Neural crest cell (in vitro differentiated cells): ENCODE measurements around the gene OGFR. TPM values are rescaled to one million over a fixed set of nuclear protein-coding genes. Genes with fewer than 3 reads are reported as not detected.

ENCODE experiments used
- DNase-seq: peaks from one replicate; pipeline ENCODE4 v3.0.0; 2021; ENCODE audit warnings: low read depth, mixed read lengths, low spot score
- H3K27ac Mint-ChIP-seq: one replicate; pipeline ENCODE4 v1.8.0; 2021; ENCODE audit warnings: mild to moderate bottlenecking, mixed read lengths; ENCODE audit not compliant: unreplicated experiment
- H3K27me3 Mint-ChIP-seq: 2 replicates; pipeline ENCODE4 v1.8.0; 2021; ENCODE audit warnings: low read depth, mild to moderate bottlenecking, mixed read lengths
- H3K36me3 Mint-ChIP-seq: 2 replicates; pipeline ENCODE4 v1.8.0; 2021; ENCODE audit warnings: low read depth, mild to moderate bottlenecking, mixed read lengths
- H3K4me1 Mint-ChIP-seq: 2 replicates; pipeline ENCODE4 v1.8.0; 2021; ENCODE audit warnings: mixed read lengths
- H3K4me3 Mint-ChIP-seq: one replicate; pipeline ENCODE4 v1.8.0; 2021; ENCODE audit warnings: mild to moderate bottlenecking, mixed read lengths
- H3K9me3 Mint-ChIP-seq: 2 replicates; pipeline ENCODE4 v1.8.0; 2021; ENCODE audit warnings: mixed read lengths
- total RNA-seq: library from RNA; stranded (reverse); gene quantifications from 2 replicates; pipeline ENCODE4 v1.2.1, GENCODE V29; 2021
- TF ChIP-seq, protein P1 (sequence below): fragments of 200-600 bp; sonication (generic); conservative IDR thresholded peaks from 2 replicates; pipeline ENCODE4 v1.5.0; 2021; ENCODE audit warnings: antibody characterized with exemption, mild to moderate bottlenecking

Gene OGFR
- total RNA-seq, 1 donor from 2014 or later, result 36.7 TPM

DNA sequence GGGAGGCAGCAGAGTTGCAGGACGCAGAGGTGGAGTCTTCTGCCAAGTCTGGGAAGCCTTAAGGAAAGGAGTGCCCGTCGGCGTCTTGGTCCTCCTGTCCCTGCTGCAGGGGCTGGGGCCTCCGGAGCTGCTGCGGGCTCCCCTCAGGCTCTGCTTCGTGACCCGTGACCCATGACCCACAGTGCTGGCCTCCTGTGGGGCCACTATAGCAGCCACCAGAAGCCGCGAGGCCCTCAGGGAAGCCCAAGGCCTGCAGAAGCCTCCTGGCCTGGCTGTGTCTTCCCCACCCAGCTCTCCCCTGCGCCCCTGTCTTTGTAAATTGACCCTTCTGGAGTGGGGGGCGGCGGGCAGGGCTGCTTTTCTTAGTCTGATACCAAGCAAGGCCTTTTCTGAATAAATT, 9.0 kb downstream of the OGFR start:
- peaks cover 33% of the 10 kb centered on the region for H3K27me3 Mint-ChIP-seq
- H3K4me1 Mint-ChIP-seq, result peaks cover 11% of the 10 kb centered on the region
- H3K4me3 Mint-ChIP-seq, result no peak overlapping the region
- DNase-seq, result no peak
- H3K9me3 Mint-ChIP-seq, result no peaks in the 10 kb centered on the region
- TF ChIP-seq, protein P1, sequence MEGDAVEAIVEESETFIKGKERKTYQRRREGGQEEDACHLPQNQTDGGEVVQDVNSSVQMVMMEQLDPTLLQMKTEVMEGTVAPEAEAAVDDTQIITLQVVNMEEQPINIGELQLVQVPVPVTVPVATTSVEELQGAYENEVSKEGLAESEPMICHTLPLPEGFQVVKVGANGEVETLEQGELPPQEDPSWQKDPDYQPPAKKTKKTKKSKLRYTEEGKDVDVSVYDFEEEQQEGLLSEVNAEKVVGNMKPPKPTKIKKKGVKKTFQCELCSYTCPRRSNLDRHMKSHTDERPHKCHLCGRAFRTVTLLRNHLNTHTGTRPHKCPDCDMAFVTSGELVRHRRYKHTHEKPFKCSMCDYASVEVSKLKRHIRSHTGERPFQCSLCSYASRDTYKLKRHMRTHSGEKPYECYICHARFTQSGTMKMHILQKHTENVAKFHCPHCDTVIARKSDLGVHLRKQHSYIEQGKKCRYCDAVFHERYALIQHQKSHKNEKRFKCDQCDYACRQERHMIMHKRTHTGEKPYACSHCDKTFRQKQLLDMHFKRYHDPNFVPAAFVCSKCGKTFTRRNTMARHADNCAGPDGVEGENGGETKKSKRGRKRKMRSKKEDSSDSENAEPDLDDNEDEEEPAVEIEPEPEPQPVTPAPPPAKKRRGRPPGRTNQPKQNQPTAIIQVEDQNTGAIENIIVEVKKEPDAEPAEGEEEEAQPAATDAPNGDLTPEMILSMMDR, result no peak
- no peaks in the 10 kb centered on the region for H3K36me3 Mint-ChIP-seq
- no peak overlapping the region for H3K27ac Mint-ChIP-seq

DNA sequence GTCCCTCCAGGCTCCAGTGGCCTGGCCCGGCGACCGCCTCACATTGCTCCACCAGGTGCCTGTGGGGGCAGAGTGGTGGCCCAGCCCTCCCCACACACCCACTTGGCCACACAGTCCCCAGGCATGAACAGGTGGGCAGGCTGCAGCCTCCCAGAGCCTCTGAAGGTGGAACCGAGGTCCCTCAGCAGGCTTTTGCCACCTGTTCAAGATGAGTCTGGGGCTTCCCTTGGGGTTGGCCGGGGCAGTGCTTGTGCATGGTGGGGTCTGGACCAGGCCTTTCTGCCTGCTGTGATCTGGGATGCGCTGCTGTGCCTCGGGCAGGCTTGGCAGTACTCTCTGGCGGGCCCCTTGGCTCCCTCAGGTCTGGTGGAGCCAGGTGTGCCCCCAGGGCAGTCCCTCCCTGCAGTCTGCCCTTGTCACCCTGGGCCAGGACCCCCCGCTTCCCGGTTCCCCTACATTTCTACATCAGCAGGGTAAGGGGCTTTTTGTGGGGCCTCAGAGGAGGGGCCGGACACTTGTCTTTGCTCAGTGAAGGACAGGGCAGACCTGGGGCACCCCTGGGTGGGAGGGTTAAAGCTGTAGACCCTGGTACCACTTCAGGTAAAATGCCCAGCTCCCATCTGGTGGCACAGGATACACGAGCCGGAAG, 9.5 kb downstream of the OGFR start:
- Mint-ChIP-seq H3K9me3 (no peaks in the 10 kb centered on the region), H3K4me3 (peak overlapping the region; percentile 41), H3K27ac (no peak overlapping the region), H3K36me3 (no peaks in the 10 kb centered on the region), H3K4me1 (peaks cover 11% of the 10 kb centered on the region), H3K27me3 (peaks cover 33% of the 10 kb centered on the region)
- no peak for DNase-seq
- TF ChIP-seq, protein P1, result no peak

DNA sequence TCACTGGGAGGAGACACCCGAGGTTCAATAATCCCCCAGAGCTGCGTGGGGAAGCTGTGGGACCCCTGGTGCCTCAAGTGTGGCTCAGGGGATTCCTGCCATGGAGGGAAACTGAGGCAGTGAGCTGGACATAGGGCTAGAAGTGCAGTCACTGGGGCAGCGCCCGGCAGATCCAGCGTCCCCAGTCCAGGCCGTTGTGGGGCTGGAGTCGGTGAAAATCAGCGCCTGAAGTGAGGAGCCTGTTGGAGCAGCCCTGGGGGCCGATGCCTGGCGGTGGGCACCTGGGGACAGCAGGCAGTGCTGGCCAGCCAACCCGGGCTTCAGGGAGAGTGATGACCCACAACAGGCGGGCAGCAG, 10.1 kb downstream of the OGFR start:
- H3K9me3 Mint-ChIP-seq, result no peaks in the 10 kb centered on the region
- H3K27ac Mint-ChIP-seq, result no peak overlapping the region

DNA sequence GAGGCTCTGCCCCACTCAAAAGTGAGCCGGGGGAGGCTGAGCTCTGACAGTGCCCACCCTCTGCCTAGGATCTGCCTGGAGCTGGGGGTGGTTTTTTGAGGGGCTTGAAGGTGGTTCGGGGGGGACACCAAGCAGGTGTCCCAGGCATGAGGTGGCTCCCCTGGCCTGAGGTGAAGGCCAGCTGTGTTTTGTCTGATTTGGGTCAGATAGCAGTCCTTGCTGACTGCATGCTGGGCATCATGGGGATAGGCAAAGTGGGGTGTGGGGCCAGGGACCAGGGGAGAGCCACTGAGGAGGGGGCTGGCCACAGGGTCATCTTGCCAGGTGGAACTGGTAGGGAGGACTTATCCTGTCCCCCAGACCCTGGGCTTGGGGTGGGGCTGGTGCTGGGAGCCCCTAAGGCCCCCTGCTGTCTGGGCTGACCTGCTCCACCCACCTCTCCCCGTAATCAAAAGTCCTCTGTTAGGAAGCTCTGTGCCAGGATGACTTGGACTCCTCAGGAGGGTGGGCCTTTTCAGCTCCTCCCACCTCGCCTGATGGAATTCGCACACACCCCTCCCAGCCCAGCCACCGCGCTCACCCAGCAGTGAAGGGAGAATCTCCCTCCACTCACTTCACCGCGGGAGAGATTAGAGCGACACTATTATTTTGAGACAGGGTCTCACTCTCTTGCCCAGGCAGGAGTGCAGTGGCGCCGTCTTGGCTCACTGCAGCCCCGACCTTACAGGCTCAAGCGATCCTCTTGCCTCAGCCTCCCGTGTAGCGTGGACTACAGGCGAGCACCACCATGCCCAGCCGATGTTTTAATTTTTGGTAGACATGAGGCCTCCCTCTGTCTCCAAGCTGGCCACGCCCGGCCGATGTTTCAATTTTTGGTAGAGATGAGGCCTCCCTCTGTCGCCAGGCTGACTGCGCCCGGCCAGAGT, 10.7 kb downstream of the OGFR start:
- Mint-ChIP-seq H3K4me1 (peaks cover 11% of the 10 kb centered on the region), H3K4me3 (peak overlapping the region; percentile 68), H3K9me3 (no peaks in the 10 kb centered on the region), H3K36me3 (no peaks in the 10 kb centered on the region), H3K27me3 (peaks cover 33% of the 10 kb centered on the region), H3K27ac (no peak overlapping the region)
- TF ChIP-seq, protein P1, result no peak
- DNase-seq, result no peak

More for the DNA sequence above, 10.1 kb downstream of the OGFR start:
- Mint-ChIP-seq H3K4me1 (peaks cover 11% of the 10 kb centered on the region), H3K27me3 (peaks cover 33% of the 10 kb centered on the region), H3K4me3 (peak overlapping the region; percentile 41), H3K36me3 (no peaks in the 10 kb centered on the region)
- TF ChIP-seq, protein P1, result no peak
- no peak for DNase-seq

DNA sequence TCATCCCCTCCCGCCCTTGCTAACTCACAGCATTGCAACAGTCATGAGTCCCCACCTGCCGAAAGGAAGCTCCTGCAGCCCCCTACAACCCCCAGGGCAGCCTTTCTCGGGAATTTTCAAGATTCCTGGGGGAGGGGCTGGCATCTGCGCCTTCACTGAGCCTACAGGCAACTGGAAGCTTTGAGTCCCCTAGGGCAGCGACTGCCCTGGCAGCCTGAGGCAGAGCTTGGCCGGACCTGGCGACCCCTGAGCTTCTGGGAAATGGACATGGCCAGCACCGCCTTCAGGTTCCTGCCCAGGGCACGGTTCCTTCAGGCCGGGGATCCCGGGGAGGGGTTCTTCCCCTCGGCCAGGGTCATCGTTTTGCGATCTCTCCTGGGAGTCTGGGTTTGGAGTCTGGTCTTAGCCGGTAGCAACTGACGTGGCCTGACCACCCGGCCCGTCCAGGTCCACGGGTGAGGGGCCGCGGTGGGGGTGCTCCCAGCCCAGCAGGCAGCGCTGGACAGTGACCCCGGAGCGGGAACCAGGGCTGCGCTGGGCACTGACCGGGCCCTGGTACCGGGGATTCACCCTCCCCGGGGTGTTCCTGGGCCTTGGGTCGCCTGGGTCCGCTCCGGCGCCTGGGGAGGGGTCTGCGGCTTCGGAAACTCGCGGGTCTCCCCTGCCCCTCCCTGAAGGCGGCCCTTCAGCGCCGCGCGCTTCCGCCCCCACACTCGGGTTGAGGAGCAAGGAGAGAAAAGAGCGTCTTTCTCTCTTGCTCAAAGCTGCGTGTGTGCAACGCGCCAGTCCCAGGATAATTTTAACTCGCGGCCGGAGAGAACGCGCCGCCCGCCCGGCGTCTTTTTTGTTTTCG, 11.6 kb downstream of the OGFR start:
- TF ChIP-seq, protein P1, result no peak
- Mint-ChIP-seq H3K4me1 (peaks cover 11% of the 10 kb centered on the region), H3K9me3 (no peaks in the 10 kb centered on the region), H3K4me3 (peak overlapping the region; percentile 68), H3K36me3 (no peaks in the 10 kb centered on the region), H3K27me3 (peaks cover 33% of the 10 kb centered on the region), H3K27ac (no peak overlapping the region)
- peak; percentile 23 for DNase-seq
